Gastrocnemius medialis (tissue), 4 donors: ENCODE results near the gene C9orf40.

Source experiments
- CTCF ChIP-seq, 5 experiments: fragments of 450-650 bp in 3 of 5; fragments of 200-600 bp in 2 of 5; sonication (generic) in 2 of 5; IDR thresholded peaks in 4 of 5; conservative IDR thresholded peaks in 1 of 5; 1 replicate in 4 of 5; 2 replicates in 1 of 5; pipeline ENCODE4 v1.5.1; 2016 to 2019; ENCODE audit warnings: antibody characterized with exemption in 5 of 5, mild to moderate bottlenecking in 3 of 5, moderate library complexity in 3 of 5
- POLR2A ChIP-seq, 2 donors: fragments of 450-650 bp; IDR thresholded peaks; one replicate each; pipeline ENCODE4 v1.6.1; 2017; ENCODE audit warnings: antibody characterized with exemption in 2 of 2, mild to moderate bottlenecking in 2 of 2, moderate library complexity in 2 of 2

DNA sequence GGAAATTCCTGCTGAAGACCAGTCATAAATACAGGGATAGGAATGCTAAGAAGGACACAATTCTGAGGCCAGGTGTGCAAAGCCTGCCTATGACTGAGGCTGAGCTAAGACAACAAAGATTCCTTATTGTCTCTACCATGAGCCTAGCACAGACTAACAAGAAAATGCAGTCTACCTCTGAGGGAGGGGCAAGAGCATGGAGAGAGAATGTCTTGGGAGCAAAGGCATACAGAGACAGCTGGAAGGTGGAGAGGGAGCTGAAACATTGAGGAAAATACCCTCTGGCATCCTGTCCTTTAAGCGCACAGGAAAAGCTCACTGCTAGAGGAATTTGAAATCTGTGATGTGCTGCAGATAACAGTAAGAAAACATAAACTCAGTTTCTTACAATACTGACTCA lies 8.8 kb upstream of the C9orf40 start:
- TF ChIP-seq CTCF (IDR thresholded peaks at IDR 0.05 in 4 of 5, conservative IDR thresholded peaks at IDR 0.05 in 1 of 5) (no peak), POLR2A (IDR thresholded peaks at IDR 0.05) (no peak)
